Measurements from ENCODE around the gene BLOC1S4.

Gene BLOC1S4

GRCh38 chr4:6763330-6763851 is 47.4 kb downstream of the BLOC1S4 start:
- peak; percentile 68 for DNase-seq (ENCODE audit: low read depth, low spot score)

- DNase-seq (ENCODE audit: low read depth, low spot score), result no peak
These were observed 49.1 kb downstream of the BLOC1S4 start for GRCh38 chr4:6764976-6765620.

- no peak for DNase-seq (ENCODE audit: low read depth, low spot score)
These were observed 49.7 kb downstream of the BLOC1S4 start for GRCh38 chr4:6765703-6766102.

All from ELF-1 (cell line).